ENCODE results near the gene TMEM72. TPM values are rescaled to one million over a fixed set of nuclear protein-coding genes. Genes with fewer than 3 reads are reported as not detected.
"Not testable (repeated sequence)": the region's sequence is repeated elsewhere in the genome, so short reads cannot be mapped to it uniquely, and the experiment has no call there.

TMEM72 gene
- total RNA-seq, 1 donor from 2014 or later, result not detected

- intact Hi-C loops (cut with micrococcal nuclease), result loop anchor here (5.0 kb wide), 1 partner anchor 1192 kb away; no protein-coding TSS in a partner anchor
- peak; percentile 96 for TF ChIP-seq CTCF (IDR thresholded peaks at IDR 0.05; ENCODE audit: borderline replicate concordance)
- no peaks in the 10 kb centered on the region for H3K9me3 ChIP-seq (replicated peaks)
- peak overlapping the region; percentile 75 for H3K27ac ChIP-seq (replicated peaks)
- H3K27me3 ChIP-seq (ENCODE audit: low read depth), result peaks cover 29% of the 10 kb centered on the region
- H3K4me3 ChIP-seq, result peak overlapping the region; percentile 71
- H3K36me3 ChIP-seq, result no peaks in the 10 kb centered on the region
- peaks cover 32% of the 10 kb centered on the region for H3K4me1 ChIP-seq
- DNase-seq, result peak; percentile 92
Observed at GRCh38 chr10:44864637-44865288, 46.4 kb upstream of the TMEM72 start.

GRCh38 chr10:44865289-44865671 is 45.9 kb upstream of the TMEM72 start:
- H3K27me3 ChIP-seq (ENCODE audit: low read depth), result peaks cover 29% of the 10 kb centered on the region
- intact Hi-C loops (cut with micrococcal nuclease), result no loop called here
- peak; percentile 48 for DNase-seq
- no peak for TF ChIP-seq CTCF (IDR thresholded peaks at IDR 0.05; ENCODE audit: borderline replicate concordance)
- H3K36me3 ChIP-seq, result no peaks in the 10 kb centered on the region
- H3K4me3 ChIP-seq, result peak overlapping the region; percentile 71
- H3K27ac ChIP-seq (replicated peaks), result peak overlapping the region; percentile 75
- no peaks in the 10 kb centered on the region for H3K9me3 ChIP-seq (replicated peaks)
- H3K4me1 ChIP-seq, result peaks cover 32% of the 10 kb centered on the region

- H3K4me3 ChIP-seq; H3K9me3 ChIP-seq (replicated peaks); H3K36me3 ChIP-seq; H3K27ac ChIP-seq (replicated peaks); intact Hi-C loops (cut with micrococcal nuclease); DNase-seq: not testable (repeated sequence)
- Histone ChIP-seq H3K4me1 (peaks cover 27% of the 10 kb centered on the region), H3K27me3 (ENCODE audit: low read depth) (peaks cover 20% of the 10 kb centered on the region)
Observed at GRCh38 chr10:44866367-44866766, 44.8 kb upstream of the TMEM72 start.

GRCh38 chr10:44870031-44870430 is 41.1 kb upstream of the TMEM72 start:
- H3K4me3 ChIP-seq, result no peak overlapping the region
- no peaks in the 10 kb centered on the region for H3K27me3 ChIP-seq (ENCODE audit: low read depth)
- intact Hi-C loops (cut with micrococcal nuclease), result no loop called here
- no peak for TF ChIP-seq CTCF (IDR thresholded peaks at IDR 0.05; ENCODE audit: borderline replicate concordance)
- no peaks in the 10 kb centered on the region for H3K36me3 ChIP-seq
- no peak for DNase-seq
- no peaks in the 10 kb centered on the region for H3K9me3 ChIP-seq (replicated peaks)
- H3K27ac ChIP-seq (replicated peaks), result no peak overlapping the region
- H3K4me1 ChIP-seq, result peaks cover 28% of the 10 kb centered on the region

GRCh38 chr10:44873160-44873559 is 38.0 kb upstream of the TMEM72 start:
- intact Hi-C loops (cut with micrococcal nuclease), result no loop called here
- no peak for TF ChIP-seq CTCF (IDR thresholded peaks at IDR 0.05; ENCODE audit: borderline replicate concordance)
- Histone ChIP-seq H3K36me3 (no peaks in the 10 kb centered on the region), H3K4me1 (peaks cover 22% of the 10 kb centered on the region), H3K9me3 (replicated peaks) (no peaks in the 10 kb centered on the region), H3K27ac (replicated peaks) (no peak overlapping the region), H3K4me3 (no peak overlapping the region), H3K27me3 (ENCODE audit: low read depth) (no peaks in the 10 kb centered on the region)
- DNase-seq, result no peak

- H3K27me3 ChIP-seq (ENCODE audit: low read depth), result no peaks in the 10 kb centered on the region
- intact Hi-C loops (cut with micrococcal nuclease), result no loop called here
- no peak for TF ChIP-seq CTCF (IDR thresholded peaks at IDR 0.05; ENCODE audit: borderline replicate concordance)
- peaks cover 31% of the 10 kb centered on the region for H3K4me1 ChIP-seq
- DNase-seq, result peak; percentile 42
- H3K27ac ChIP-seq (replicated peaks), result peak overlapping the region; percentile 24
- H3K9me3 ChIP-seq (replicated peaks), result no peaks in the 10 kb centered on the region
- no peak overlapping the region for H3K4me3 ChIP-seq
- H3K36me3 ChIP-seq, result no peaks in the 10 kb centered on the region
Observed at GRCh38 chr10:44874166-44874565, 37.0 kb upstream of the TMEM72 start.
